ENCODE data around the gene HOXD13.

The HOXD13 gene

DNA sequence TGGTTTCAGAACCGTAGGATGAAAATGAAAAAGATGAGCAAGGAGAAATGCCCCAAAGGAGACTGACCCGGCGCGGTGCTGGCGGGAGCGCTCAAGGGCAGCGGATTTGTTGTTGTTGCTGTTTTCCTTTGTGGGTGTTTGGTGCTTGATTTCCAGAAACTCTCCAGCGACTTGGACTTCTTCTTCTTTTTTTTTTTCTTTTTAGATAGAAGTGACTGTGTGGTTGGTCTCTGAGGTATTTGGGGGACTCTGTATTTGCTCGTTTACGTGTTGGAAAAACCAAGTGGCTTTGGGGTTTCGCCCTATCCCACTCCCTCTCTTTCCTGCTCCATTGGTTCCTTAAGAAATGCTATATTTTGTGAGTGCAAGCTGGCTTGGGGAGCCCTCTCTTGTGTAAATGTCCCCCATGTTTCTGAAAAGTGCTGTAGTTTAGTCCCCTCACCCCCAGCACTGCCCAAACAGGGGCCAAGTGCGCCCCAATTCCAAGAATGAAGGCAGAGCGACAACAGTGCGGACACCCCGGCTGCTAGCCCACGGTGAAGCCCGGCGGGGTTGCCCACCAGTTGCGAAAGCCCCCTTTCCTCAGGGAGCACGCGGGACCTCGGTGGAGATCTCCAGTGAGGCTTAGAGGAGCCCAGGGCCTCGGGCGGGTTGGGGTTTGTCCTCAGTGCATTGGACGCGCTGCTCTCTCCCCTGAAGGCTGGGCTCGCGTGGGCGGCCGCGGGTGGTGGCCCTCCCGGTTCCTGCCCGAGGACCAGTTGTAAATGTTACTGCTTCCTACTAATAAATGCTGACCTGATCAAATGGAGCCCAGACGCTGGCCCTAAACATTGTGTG, 31.8 kb downstream of the HOXD13 start:
- Histone ChIP-seq H3K4me1 (peaks cover 10 to 23% (median 15%) of the 10 kb centered on the region in 10 experiments; a peak in 13 of 20 replicates), H4K20me1 (peaks cover 0 to 91% (median 62%) of the 10 kb centered on the region in 11 experiments; a peak in 16 of 22 replicates), H3K9me3 (replicated peaks in 1 of 11) (peaks cover 29 to 43% (median 33%) of the 10 kb centered on the region in 11 experiments), H3K4me2 (peak overlapping the region in 2 of 11 experiments; percentile 49 to 62; a peak in 4 of 22 replicates), H3K27ac (no peak overlapping the region), H3K4me3 (no peak overlapping the region; a peak in 1 of 20 replicates), H3K9ac (no peak overlapping the region), H3K36me3 (no peaks in the 10 kb centered on the region; a peak in 1 of 22 replicates), H3K27me3 (peaks cover 100% of the 10 kb centered on the region in 11 experiments)
- no peak for TF ChIP-seq Cebpa-rat (IDR thresholded peaks at IDR 0.05)

DNA sequence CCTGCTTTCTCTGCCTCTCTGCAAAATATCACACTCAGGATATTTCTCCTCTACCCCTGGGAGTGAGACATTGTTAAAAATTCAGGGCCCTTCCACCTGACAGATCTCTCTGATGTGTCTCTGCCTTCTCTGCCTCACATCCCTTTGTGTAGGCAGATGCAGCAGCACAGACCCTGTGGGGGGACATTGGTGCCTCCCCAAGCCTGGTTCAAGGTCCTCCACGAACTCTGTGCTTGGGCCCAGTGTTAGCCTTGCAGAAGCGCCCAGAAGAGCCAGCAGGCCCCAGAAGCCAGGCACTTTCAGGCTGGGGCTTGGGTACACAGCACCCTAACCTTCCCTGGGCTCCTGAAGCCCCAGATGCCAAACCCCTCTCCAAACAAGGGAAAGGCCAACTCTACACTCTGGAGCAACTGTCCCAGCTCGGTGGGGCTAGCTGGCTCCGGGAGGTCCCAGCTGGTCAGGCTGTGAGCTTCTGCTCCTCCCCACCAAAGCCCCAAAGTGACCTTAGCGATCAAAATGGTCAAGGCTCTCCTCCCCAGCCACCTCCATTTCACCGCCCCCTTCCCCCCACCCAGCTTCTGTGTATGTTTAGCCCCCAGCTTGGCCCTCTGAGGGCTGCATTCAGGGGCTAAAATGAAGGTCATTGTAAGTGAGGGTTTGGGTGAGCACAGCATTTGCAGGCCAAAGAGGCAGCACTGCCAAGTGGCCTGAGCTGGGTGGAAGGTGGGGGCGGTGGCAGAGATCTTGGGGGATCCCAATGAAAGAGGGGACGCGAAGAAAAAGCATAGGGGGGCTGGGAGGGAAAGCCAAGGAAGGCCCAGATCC, 32.6 kb downstream of the HOXD13 start:
- no peak for TF ChIP-seq Cebpa-rat (IDR thresholded peaks at IDR 0.05)
- Histone ChIP-seq H3K27me3 (peaks cover 100% of the 10 kb centered on the region in 11 experiments), H3K9ac (no peak overlapping the region), H4K20me1 (peaks cover 0 to 88% (median 64%) of the 10 kb centered on the region in 11 experiments; a peak in 16 of 22 replicates), H3K4me1 (peaks cover 10 to 23% (median 15%) of the 10 kb centered on the region in 10 experiments; a peak in 13 of 20 replicates), H3K27ac (no peak overlapping the region), H3K9me3 (replicated peaks in 1 of 11) (peaks cover 32 to 45% (median 39%) of the 10 kb centered on the region in 11 experiments), H3K4me3 (no peak overlapping the region), H3K4me2 (peak overlapping the region in 2 of 11 experiments; percentile 49 to 62; a peak in 3 of 22 replicates), H3K36me3 (no peaks in the 10 kb centered on the region; a peak in 1 of 22 replicates)

DNA sequence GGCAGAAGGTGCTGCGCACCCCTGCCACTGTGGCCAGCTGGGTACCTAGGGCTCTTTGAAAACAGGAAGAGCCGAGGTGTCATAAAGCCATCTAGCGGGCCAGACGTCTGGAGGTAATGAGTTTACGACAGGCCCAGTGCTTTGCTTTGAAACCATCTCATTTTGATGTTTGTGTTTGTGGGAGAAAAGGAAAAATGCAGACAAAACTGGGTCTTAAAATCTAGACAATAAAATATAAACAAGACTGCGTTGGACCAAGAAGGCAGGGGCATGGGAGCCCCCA, 33.2 kb downstream of the HOXD13 start:
- peaks cover 100% of the 10 kb centered on the region in 11 experiments for H3K27me3 ChIP-seq
- no peaks in the 10 kb centered on the region; a peak in 1 of 22 replicates for H3K36me3 ChIP-seq
- no peak for TF ChIP-seq Cebpa-rat (IDR thresholded peaks at IDR 0.05)
- peaks cover 38 to 49% (median 45%) of the 10 kb centered on the region in 11 experiments for H3K9me3 ChIP-seq (replicated peaks in 1 of 11)
- H4K20me1 ChIP-seq, result peaks cover 0 to 82% (median 63%) of the 10 kb centered on the region in 11 experiments; a peak in 16 of 22 replicates
- H3K27ac ChIP-seq, result no peak overlapping the region
- no peak overlapping the region for H3K4me3 ChIP-seq
- no peak overlapping the region for H3K9ac ChIP-seq
- no peak overlapping the region for H3K4me2 ChIP-seq
- H3K4me1 ChIP-seq, result peaks cover 10 to 23% (median 15%) of the 10 kb centered on the region in 10 experiments; a peak in 13 of 20 replicates

DNA sequence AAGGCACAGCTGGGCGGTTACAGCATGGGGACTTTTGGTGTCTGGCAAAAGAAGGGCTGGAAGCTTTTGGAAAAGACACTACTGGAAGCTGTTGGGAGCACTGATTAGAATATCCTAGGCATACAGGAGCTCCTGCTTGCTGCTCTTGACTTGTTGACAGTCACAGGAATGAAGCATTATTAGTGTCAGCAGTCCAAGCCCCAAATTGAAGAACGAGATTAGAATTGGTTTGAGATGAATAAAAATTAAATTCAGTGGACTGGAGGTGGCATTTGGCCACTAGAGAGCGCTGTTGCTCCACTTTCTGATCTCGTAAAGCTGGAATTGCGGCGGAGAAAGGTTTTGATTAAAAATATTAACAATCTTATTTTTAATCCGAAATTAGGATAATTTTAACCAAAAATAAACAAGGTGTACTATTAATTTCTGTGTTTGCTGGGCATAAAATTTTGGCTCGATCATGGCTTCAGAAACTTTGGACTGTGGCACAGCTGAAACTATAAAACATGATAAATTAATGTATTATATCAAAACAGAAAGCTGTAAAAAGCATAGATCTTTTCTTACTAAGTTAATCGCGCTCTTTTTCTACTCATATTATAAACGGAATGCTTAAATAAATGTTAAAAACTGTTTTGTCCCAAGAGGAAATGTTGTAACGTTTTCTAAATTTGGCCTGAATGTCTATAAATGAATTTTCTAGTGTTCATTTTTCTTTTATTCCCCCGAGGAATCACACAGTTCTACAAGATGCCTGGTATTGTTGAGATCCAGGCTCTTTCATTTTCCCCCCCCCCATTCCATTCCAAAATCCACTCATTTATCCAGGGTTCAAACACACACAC, 34.6 kb downstream of the HOXD13 start:
- no peak overlapping the region for H3K9ac ChIP-seq
- no peaks in the 10 kb centered on the region; a peak in 1 of 22 replicates for H3K36me3 ChIP-seq
- H3K27me3 ChIP-seq, result peaks cover 100% of the 10 kb centered on the region in 11 experiments
- peaks cover 0 to 71% (median 53%) of the 10 kb centered on the region in 11 experiments; a peak in 16 of 22 replicates for H4K20me1 ChIP-seq
- H3K4me2 ChIP-seq, result peak overlapping the region in 3 of 11 experiments; percentile 33 to 45 (median 38); a peak in 2 of 22 replicates
- no peak overlapping the region for H3K4me3 ChIP-seq
- no peak for TF ChIP-seq Cebpa-rat (IDR thresholded peaks at IDR 0.05)
- peaks cover 10 to 23% (median 15%) of the 10 kb centered on the region in 10 experiments; a peak in 13 of 20 replicates for H3K4me1 ChIP-seq
- H3K9me3 ChIP-seq (replicated peaks in 1 of 11), result peaks cover 28 to 42% (median 36%) of the 10 kb centered on the region in 11 experiments
- no peak overlapping the region for H3K27ac ChIP-seq

DNA sequence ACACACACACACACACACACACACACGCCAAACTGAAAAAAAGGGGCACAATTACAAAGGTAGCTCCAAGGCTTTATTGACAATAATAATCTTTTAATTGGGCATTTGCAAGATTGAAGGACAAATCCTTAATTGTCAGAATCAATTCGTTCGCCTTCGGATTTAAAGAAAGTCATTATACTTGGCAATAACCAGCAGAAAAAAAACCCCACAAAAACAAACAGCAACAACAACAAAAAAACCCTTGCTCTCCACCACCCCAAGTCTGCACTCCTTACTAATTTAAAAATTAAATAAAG, 35.2 kb downstream of the HOXD13 start:
- Histone ChIP-seq H3K36me3 (no peaks in the 10 kb centered on the region; a peak in 1 of 22 replicates), H3K4me1 (peaks cover 10 to 23% (median 15%) of the 10 kb centered on the region in 10 experiments; a peak in 13 of 20 replicates), H3K4me3 (peak overlapping the region in 1 of 10 experiments; percentile 46; a peak in 1 of 20 replicates), H3K9ac (no peak overlapping the region), H4K20me1 (peaks cover 0 to 72% (median 50%) of the 10 kb centered on the region in 11 experiments; a peak in 16 of 22 replicates), H3K27me3 (peaks cover 100% of the 10 kb centered on the region in 11 experiments), H3K4me2 (peak overlapping the region in 5 of 11 experiments; percentile 31 to 96 (median 66); a peak in 7 of 22 replicates), H3K9me3 (replicated peaks in 1 of 11) (peaks cover 22 to 37% (median 30%) of the 10 kb centered on the region in 11 experiments), H3K27ac (no peak overlapping the region)
- no peak for TF ChIP-seq Cebpa-rat (IDR thresholded peaks at IDR 0.05)

DNA sequence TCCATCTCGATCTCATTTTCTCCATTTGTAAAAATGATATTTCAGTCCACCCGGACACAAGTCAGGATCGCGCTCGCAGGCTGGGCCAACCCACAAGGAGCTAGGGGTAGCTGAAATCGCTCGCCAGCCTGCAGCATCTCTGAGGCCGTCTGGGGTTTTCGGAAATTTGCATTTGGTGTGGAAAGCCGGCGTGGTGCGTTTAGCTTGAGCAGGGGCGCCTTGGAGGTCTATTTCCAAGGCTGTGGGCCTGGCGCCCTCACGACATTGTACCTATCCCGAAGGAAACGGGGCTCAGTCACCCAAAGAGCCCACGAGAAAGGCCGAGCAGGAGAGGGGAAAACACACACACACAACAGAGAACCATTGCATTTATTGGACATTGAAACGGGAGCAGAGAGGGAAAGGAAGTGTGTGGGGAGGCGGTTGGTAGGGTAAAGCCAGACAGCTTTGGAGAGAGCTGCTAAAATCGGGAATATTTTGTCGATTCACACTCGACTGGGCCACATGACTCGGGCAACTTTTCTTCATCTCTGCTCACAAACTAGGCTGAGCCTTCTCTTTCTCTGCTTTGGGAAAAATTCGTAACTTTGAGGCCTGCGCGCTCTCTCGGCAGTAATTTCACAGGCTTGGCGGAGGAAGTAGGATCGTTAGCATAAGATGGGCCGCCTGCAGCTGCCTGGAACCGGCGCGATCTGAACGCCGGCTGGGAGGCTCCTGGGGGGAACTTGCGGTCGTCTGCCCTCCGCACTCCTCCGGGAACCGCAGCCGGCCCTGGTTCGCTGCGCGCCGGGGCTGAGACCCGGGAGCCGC, 35.9 kb downstream of the HOXD13 start:
- Histone ChIP-seq H3K36me3 (no peaks in the 10 kb centered on the region), H3K9ac (no peak overlapping the region), H3K4me3 (peak overlapping the region in 8 of 10 experiments; percentile 0 to 46 (median 36); a peak in 12 of 20 replicates), H3K27me3 (peaks cover 100% of the 10 kb centered on the region in 11 experiments), H3K4me2 (peak overlapping the region; percentile 31 to 96 (median 66)), H3K9me3 (replicated peaks in 1 of 11) (peaks cover 16 to 30% (median 24%) of the 10 kb centered on the region in 11 experiments), H3K27ac (no peak overlapping the region), H3K4me1 (peaks cover 10 to 23% (median 15%) of the 10 kb centered on the region in 10 experiments; a peak in 13 of 20 replicates), H4K20me1 (peaks cover 0 to 72% (median 48%) of the 10 kb centered on the region in 11 experiments; a peak in 16 of 22 replicates)
- no peak for TF ChIP-seq Cebpa-rat (IDR thresholded peaks at IDR 0.05)

DNA sequence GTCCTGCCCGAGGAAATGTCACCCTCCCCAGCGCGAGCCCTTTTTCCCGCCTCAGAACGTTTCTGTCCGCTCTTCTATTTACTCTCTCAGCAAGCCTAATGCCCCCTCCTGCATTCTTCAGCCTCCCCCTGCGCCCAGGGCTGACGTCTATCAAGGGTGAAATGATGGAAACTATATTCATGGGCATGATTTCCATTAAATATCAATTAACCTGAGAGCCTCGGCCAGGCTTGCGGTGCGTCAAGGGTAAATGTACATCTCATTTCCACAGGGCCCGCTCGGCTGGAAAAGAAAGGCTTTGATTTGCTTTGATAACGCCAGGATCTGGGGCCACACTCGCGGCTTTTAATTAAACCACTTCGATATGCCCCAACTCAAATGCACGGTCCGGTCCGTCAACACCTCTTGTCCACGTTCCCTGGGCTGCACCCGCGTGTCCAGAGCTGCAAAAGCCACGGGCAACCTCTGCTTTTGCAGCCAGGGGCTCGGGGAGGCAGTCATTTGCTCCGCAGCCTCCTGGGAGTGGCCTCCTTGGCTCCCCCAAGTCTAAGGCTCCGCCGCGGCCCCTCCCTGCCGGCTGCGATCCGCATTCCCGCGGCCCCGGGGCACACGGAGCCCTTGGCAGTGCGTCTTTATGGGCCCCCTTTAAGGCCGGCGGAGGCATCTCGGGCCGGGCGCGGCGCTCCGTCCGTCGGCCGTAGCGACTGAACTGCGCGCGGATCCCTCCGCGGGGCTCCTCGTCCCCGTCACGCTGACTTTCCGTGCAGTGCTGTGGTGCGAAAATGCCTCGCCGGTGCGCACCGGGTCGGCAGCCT, 36.7 kb downstream of the HOXD13 start, which contains the start of gene HOXD8:
TSS of gene HOXD8 (plus strand) at position 724 of the 815 bp plus-strand sequence. CDS start 662 bp downstream, outside the sequence.
- Histone ChIP-seq H3K4me3 (peak within 1 kb of the TSS in 8 of 10 experiments; percentile 0 to 46 (median 36); a peak in 12 of 20 replicates), H3K9me3 (replicated peaks in 1 of 11) (peaks cover 10 to 23% (median 18%) of the 10 kb centered on the region in 11 experiments), H3K9ac (no peak within 1 kb of the TSS), H3K4me2 (peak within 1 kb of the TSS; percentile 31 to 96 (median 66)), H3K27ac (no peak within 1 kb of the TSS), H3K36me3 (no peaks in the 10 kb centered on the region), H3K4me1 (peaks cover 10 to 22% (median 15%) of the 10 kb centered on the region in 10 experiments; a peak in 13 of 20 replicates), H3K27me3 (peaks cover 100% of the 10 kb centered on the region in 11 experiments), H4K20me1 (peaks cover 0 to 66% (median 44%) of the 10 kb centered on the region in 11 experiments; a peak in 16 of 22 replicates)
- no peak for TF ChIP-seq Cebpa-rat (IDR thresholded peaks at IDR 0.05)

All from BLaER1 treated with 17β-estradiol and CSF1 and Interleukin-3, amounts not matched to agents 10 nM and 100 nM (cell line).